SK-N-DZ (cell line): ENCODE results near the gene ABCC6. TPM values are rescaled to one million over a fixed set of nuclear protein-coding genes. Genes with fewer than 3 reads are reported as not detected.
"Not testable (repeated sequence)": the region's sequence is repeated elsewhere in the genome, so short reads cannot be mapped to it uniquely, and the experiment has no call there.

Experiments
- DNase-seq: peaks from one replicate; pipeline ENCODE4 v3.0.0-alpha.2; 2015; ENCODE audit warnings: low spot score
- polyA plus RNA-seq, 2 experiments: library from polyadenylated mRNA; depleted of rRNA; stranded (reverse); fragments of >200 nt; gene quantifications; 2 replicates each; pipeline ENCODE4 v1.2.3, GENCODE V29; 2014

The ABCC6 gene
- polyA plus RNA-seq (2014; cell fraction: cytosol; rRNA removed): 0.74 and 2.2 TPM in 2 replicates
- polyA plus RNA-seq (2014; cell fraction: nucleus; rRNA removed): 1.2 and 1.4 TPM in 2 replicates

- not testable (repeated sequence) for DNase-seq
Measured at GRCh38 chr16:16222850-16223661, at the start of gene ABCC6. TSS of gene ABCC6 (minus strand) at chr16:16223494. CDS start at chr16:16223434, 60 bp downstream.

- not testable (repeated sequence) for DNase-seq
Measured at GRCh38 chr16:16272573-16273221, 49.4 kb upstream of the ABCC6 start.

- not testable (repeated sequence) for DNase-seq
Measured at GRCh38 chr16:16271658-16272057, 48.4 kb upstream of the ABCC6 start.

GRCh38 chr16:16268185-16268808, 45.0 kb upstream of the ABCC6 start:
- not testable (repeated sequence) for DNase-seq

GRCh38 chr16:16267708-16268107, 44.4 kb upstream of the ABCC6 start:
- not testable (repeated sequence) for DNase-seq

- DNase-seq: not testable (repeated sequence)
Measured at GRCh38 chr16:16265044-16265443, 41.8 kb upstream of the ABCC6 start.

- not testable (repeated sequence) for DNase-seq
Measured at GRCh38 chr16:16263947-16264346, 40.7 kb upstream of the ABCC6 start.

- DNase-seq: not testable (repeated sequence)
Measured at GRCh38 chr16:16262954-16263555, 39.8 kb upstream of the ABCC6 start.

- not testable (repeated sequence) for DNase-seq
Measured at GRCh38 chr16:16259971-16260370, 36.7 kb upstream of the ABCC6 start.

- not testable (repeated sequence) for DNase-seq
Measured at GRCh38 chr16:16258822-16259221, 35.5 kb upstream of the ABCC6 start.

GRCh38 chr16:16257301-16257923, 34.1 kb upstream of the ABCC6 start:
- not testable (repeated sequence) for DNase-seq

GRCh38 chr16:16252377-16252776, 29.1 kb upstream of the ABCC6 start:
- DNase-seq: not testable (repeated sequence)

- DNase-seq: not testable (repeated sequence)
Measured at GRCh38 chr16:16249621-16250330, 26.5 kb upstream of the ABCC6 start.

- DNase-seq: not testable (repeated sequence)
Measured at GRCh38 chr16:16247439-16247838, 24.1 kb upstream of the ABCC6 start.

- not testable (repeated sequence) for DNase-seq
Measured at GRCh38 chr16:16246578-16247262, 23.4 kb upstream of the ABCC6 start.

- not testable (repeated sequence) for DNase-seq
Measured at GRCh38 chr16:16243886-16244285, 20.6 kb upstream of the ABCC6 start.

GRCh38 chr16:16240667-16241066, 17.4 kb upstream of the ABCC6 start:
- not testable (repeated sequence) for DNase-seq

GRCh38 chr16:16237738-16238137, 14.4 kb upstream of the ABCC6 start:
- not testable (repeated sequence) for DNase-seq

GRCh38 chr16:16237071-16237470, 13.8 kb upstream of the ABCC6 start:
- DNase-seq: not testable (repeated sequence)

- DNase-seq: not testable (repeated sequence)
Measured at GRCh38 chr16:16232692-16233061, 9.4 kb upstream of the ABCC6 start.
